GM12878 (cell line): ENCODE measurements around the gene SYCE3. TPM values are rescaled to one million over a fixed set of nuclear protein-coding genes. Genes with fewer than 3 reads are reported as not detected.

ENCODE experiments used
- ATAC-seq: fragments of 200-7000 bp; cut with Tn5 transposase; 3 replicates; pipeline ENCODE4 v1.9.1; 2020; ENCODE audit warnings: mild to moderate bottlenecking, moderate library complexity
- BruUV-seq: library from RNA; stranded (reverse); fragments of 400-500 nt; replicated peaks from 2 replicates; lab custom pipeline; 2021; lab: Mats Ljungman, UMichigan
- CTCF ChIA-PET: fragments of 300-600 bp; sonication (Branson Sonifier 250); formaldehyde crosslinking; extraction: SDS; loops from one replicate; lab custom pipeline; 2021; ENCODE audit warnings: inconsistent platforms; lab: Yijun Ruan, JAX
- POLR2A ChIA-PET: fragments of 350-600 bp; formaldehyde crosslinking; extraction: SDS; loops from one replicate; lab custom pipeline; 2021; ENCODE audit warnings: inconsistent platforms; lab: Charles Lee
- RAD21 ChIA-PET: fragments of 300-600 bp; sonication (Branson Sonifier 250); formaldehyde crosslinking; loops from one replicate; lab custom pipeline; 2023; ENCODE audit warnings: antibody characterized with exemption; ENCODE audit not compliant: unreplicated experiment; lab: Charles Lee
- SMC1A ChIA-PET: fragments of 300-600 bp; sonication (Branson Sonifier 250); formaldehyde crosslinking; loops from one replicate; lab custom pipeline; 2023; ENCODE audit not compliant: unreplicated experiment, uncharacterized antibody; lab: Charles Lee
- DNase-seq: peaks from one replicate; pipeline ENCODE4 v3.0.0-alpha.2; 2011; ENCODE audit warnings: low read depth, low spot score
- FAIRE-seq: peaks from 3 replicates; lab custom pipeline; 2011; peaks lifted over from hg19 to GRCh38; lab: Jason Lieb, UNC
- H2AFZ ChIP-seq: 2 replicates; pipeline ENCODE4 v1.6.0; 2011; ENCODE audit warnings: low read depth, low read length, control low read depth; ENCODE audit not compliant: control insufficient read depth
- H3K27ac ChIP-seq: 2 replicates; pipeline ENCODE4 v1.5.1; 2011; ENCODE audit warnings: control low read depth; ENCODE audit not compliant: control insufficient read depth, insufficient read depth
- H3K27me3 ChIP-seq, 2 experiments: replicated peaks in 1 of 2; 2 replicates each; pipeline versions ENCODE4 v1.6.0 to v1.6.1; 2011; ENCODE audit warnings: low read length in 1 of 2; ENCODE audit not compliant: control insufficient read depth in 2 of 2, insufficient read depth in 2 of 2
- H3K36me3 ChIP-seq, 2 experiments: 2 replicates each; pipeline ENCODE4 v1.5.1; 2011; ENCODE audit warnings: low read length in 1 of 2; ENCODE audit not compliant: control insufficient read depth in 2 of 2, insufficient read depth in 2 of 2
- H3K4me1 ChIP-seq: 2 replicates; pipeline ENCODE4 v1.6.1; 2011; ENCODE audit warnings: mild to moderate bottlenecking, low read length, moderate library complexity, mixed read lengths; ENCODE audit not compliant: control insufficient read depth, insufficient read depth
- H3K4me2 ChIP-seq: 2 replicates; pipeline ENCODE4 v1.6.0; 2011; ENCODE audit warnings: control low read depth; ENCODE audit not compliant: control insufficient read depth, insufficient read depth
- H3K4me3 ChIP-seq: fragments of 200-600 bp; sonication (generic); 2 replicates; pipeline ENCODE4 v1.5.1; 2016
- H3K79me2 ChIP-seq: 2 replicates; pipeline ENCODE4 v1.6.0; 2011; ENCODE audit warnings: low read length; ENCODE audit not compliant: control insufficient read depth, insufficient read depth
- H3K9ac ChIP-seq: 2 replicates; pipeline ENCODE4 v1.8.0; 2011; ENCODE audit warnings: low read length, control low read depth, mixed read lengths; ENCODE audit not compliant: control insufficient read depth, insufficient read depth
- H3K9me3 ChIP-seq: replicated peaks from 3 replicates; pipeline ENCODE4 v1.5.1; 2011; ENCODE audit warnings: mild to moderate bottlenecking, low read length; ENCODE audit not compliant: control insufficient read depth, insufficient read depth
- H4K20me1 ChIP-seq: 2 replicates; pipeline ENCODE4 v1.6.0; 2011; ENCODE audit not compliant: control insufficient read depth, insufficient read depth
- DPF2 ChIP-seq: fragments of 450-650 bp; IDR thresholded peaks from 2 replicates; pipeline ENCODE4 v1.6.1; 2017; ENCODE audit warnings: mild to moderate bottlenecking
- FOS ChIP-seq: IDR thresholded peaks from 3 replicates; pipeline ENCODE4 v1.6.1; 2011; ENCODE audit warnings: borderline replicate concordance; ENCODE audit not compliant: insufficient read length; ENCODE audit errors: extremely low read depth
- JUNB ChIP-seq: IDR thresholded peaks from 2 replicates; pipeline ENCODE4 v1.6.1; 2016; ENCODE audit warnings: antibody characterized with exemption, mild to moderate bottlenecking
- JUND ChIP-seq: IDR thresholded peaks from 2 replicates; pipeline ENCODE4 v1.6.1; 2012; ENCODE audit warnings: low read depth, mild to moderate bottlenecking, low read length, improper control_type of control experiment, moderate library complexity
- KDM1A ChIP-seq: fragments of 200-600 bp; sonication (generic); IDR thresholded peaks from 2 replicates; pipeline ENCODE4 v1.6.1; 2016; ENCODE audit warnings: borderline replicate concordance
- MAX ChIP-seq: IDR thresholded peaks from 2 replicates; pipeline ENCODE4 v1.6.1; 2012; ENCODE audit warnings: low read depth, low read length, improper control_type of control experiment
- MLLT1 ChIP-seq: fragments of 450-650 bp; IDR thresholded peaks from 2 replicates; pipeline ENCODE4 v1.6.1; 2016; ENCODE audit warnings: mild to moderate bottlenecking
- MXI1 ChIP-seq: fragments of 150-350 bp; IDR thresholded peaks from 2 replicates; pipeline ENCODE4 v1.6.1; 2011; ENCODE audit warnings: low read depth, mild to moderate bottlenecking, inconsistent platforms, low read length, improper control_type of control experiment
- NR2C2 ChIP-seq: IDR thresholded peaks from 2 replicates; pipeline ENCODE4 v1.6.1; 2011; ENCODE audit warnings: borderline replicate concordance, low read depth; ENCODE audit not compliant: control insufficient read depth, insufficient read length
- PKNOX1 ChIP-seq: fragments of 450-650 bp; IDR thresholded peaks from 2 replicates; pipeline ENCODE4 v1.6.1; 2016; ENCODE audit warnings: mild to moderate bottlenecking
- PML ChIP-seq: IDR thresholded peaks from 2 replicates; pipeline ENCODE4 v1.6.1; 2012; ENCODE audit warnings: low read length, inconsistent platforms
- POLR2A ChIP-seq: IDR thresholded peaks from 2 replicates; pipeline ENCODE4 v1.6.1; 2011; ENCODE audit warnings: low read depth, mild to moderate bottlenecking, low read length
- YY1 ChIP-seq: IDR thresholded peaks from 2 replicates; pipeline ENCODE4 v1.6.1; 2011; ENCODE audit warnings: low read depth, mild to moderate bottlenecking, low read length
- ZZZ3 ChIP-seq: IDR thresholded peaks from 2 replicates; pipeline ENCODE4 v1.6.1; 2011; ENCODE audit warnings: low read depth; ENCODE audit not compliant: control insufficient read depth, insufficient read length
- WGBS: methylation state at CpG from one replicate; pipeline ENCODE4 v1.1.6; 2016; ENCODE audit warnings: low lambda C conversion rate; ENCODE audit not compliant: insufficient replicate concordance, insufficient coverage; ENCODE audit errors: missing lambda C conversion rate; 5-methylcytosine and 5-hydroxymethylcytosine counted together
- in situ Hi-C: fragments of 300-500 bp; cut with MboI; formaldehyde crosslinking; loops from 9 replicates; pipeline ENCODE4 v1.14.3; 2018; ENCODE audit warnings: mixed read lengths
- intact Hi-C: fragments of 100-400 bp; cut with micrococcal nuclease; formaldehyde crosslinking; loops from one replicate; pipeline ENCODE4 v1.14.2; 2022; ENCODE audit not compliant: unreplicated experiment
- polyA plus RNA-seq, 11 experiments: library from polyadenylated mRNA; depleted of rRNA in 4 of 11; unstranded in 6 of 11; stranded (reverse) in 5 of 11; fragments of >200 nt; fragmentation: Nextera tagmentation in 4 of 11; fragmentation: Illumina TruSeq in 1 of 11; extraction: Ambion mirVana in 4 of 11; extraction: Trizol in 1 of 11; gene quantifications; 1 replicate in 1 of 11; 2 replicates in 10 of 11; pipeline versions ENCODE4 v1.2.1 to v1.2.3, GENCODE V29; 2011 to 2016; ENCODE audit warnings: inconsistent platforms in 2 of 11, missing spikeins in 2 of 11, low read depth in 1 of 11
- total RNA-seq, 4 experiments: library from RNA; depleted of rRNA in 3 of 4; stranded (reverse); fragments of >200 nt in 3 of 4; fragmentation: Illumina TruSeq in 1 of 4; extraction: Trizol in 1 of 4; gene quantifications; 2 replicates each; pipeline versions ENCODE4 v1.2.1 to v1.2.3, GENCODE V29; 2013 to 2021
- TF ChIP-seq, protein P1 (sequence below): IDR thresholded peaks from 2 replicates; pipeline ENCODE4 v1.6.1; 2012; ENCODE audit warnings: low read depth, low read length, improper control_type of control experiment

Gene SYCE3
- total and polyA plus RNA-seq, 10 of the 15 experiments (the other 5 are each of a cell fraction or from before 2014, with no cell fraction given): 0.38 to 0.91 (median 0.76) TPM; not detected in 4

GRCh38 chr22:50507421-50507990 is 55.2 kb downstream of the SYCE3 start, which contains the start of gene LMF2 (continued):
- peak; percentile 68 for TF ChIP-seq POLR2A
- peak; percentile 88 for TF ChIP-seq YY1
- TF ChIP-seq DPF2: peak; percentile 45; the same call in 1 of the 2 replicates

- ChIA-PET SMC1A (interaction anchor here (2.8 kb wide), 1 partner anchor 18 kb away, joined by 16 read pairs; the partner anchor contains the start of gene SCO2), RAD21 (interaction anchor here (0.6 to 2.2 kb wide), 4 partner anchors 22 to 114 kb away, joined by 3 to 22 read pairs (median 10); partner anchors contain the start of gene TYMP), POLR2A (interaction anchor here (1.4 to 7.2 kb wide), 2 partner anchors 18 to 29 kb away, joined by 6 to 84 read pairs; partner anchors contain the start of gene SCO2), CTCF (interaction anchor here (3.3 kb wide), 1 partner anchor 114 kb away, joined by 25 read pairs; no protein-coding TSS in a partner anchor)
- peak overlapping the region; percentile 97 for H3K9ac ChIP-seq
- H3K36me3 ChIP-seq: peaks cover 4 to 8% of the 10 kb centered on the region in 2 experiments; a peak in 3 of 4 replicates
- intact Hi-C loops: loop anchor here (1.0 kb wide), 1 partner anchor 32 kb away; the partner anchor contains the start of gene SBF1
- H3K27me3 ChIP-seq: no peaks in the 10 kb centered on the region
- no peaks in the 10 kb centered on the region for H4K20me1 ChIP-seq
- peak overlapping the region; percentile 82 for H3K27ac ChIP-seq
- in situ Hi-C loops: no loop called here
- H3K4me3 ChIP-seq: peak overlapping the region; percentile 100
- H3K79me2 ChIP-seq: peaks cover 37% of the 10 kb centered on the region
- no peaks in the 10 kb centered on the region for H3K9me3 ChIP-seq
- FAIRE-seq (no peak), ATAC-seq (peak; percentile 7), DNase-seq (no peak)
- peak overlapping the region; percentile 81 for H2AFZ ChIP-seq
- TSS peak; percentile 83 for BruUV-seq
- peaks cover 9% of the 10 kb centered on the region for H3K4me1 ChIP-seq
- peak overlapping the region; percentile 92 for H3K4me2 ChIP-seq
- 38% methylated on average over 21 of the region's 21 CpGs for WGBS
- TF ChIP-seq KDM1A (no peak), MXI1 (no peak), JUND (no peak), MLLT1 (no peak), ZZZ3 (no peak), PKNOX1 (no peak), FOS (no peak), JUNB (no peak), PML (no peak), MAX (no peak), NR2C2 (no peak)
- TF ChIP-seq, protein P1, sequence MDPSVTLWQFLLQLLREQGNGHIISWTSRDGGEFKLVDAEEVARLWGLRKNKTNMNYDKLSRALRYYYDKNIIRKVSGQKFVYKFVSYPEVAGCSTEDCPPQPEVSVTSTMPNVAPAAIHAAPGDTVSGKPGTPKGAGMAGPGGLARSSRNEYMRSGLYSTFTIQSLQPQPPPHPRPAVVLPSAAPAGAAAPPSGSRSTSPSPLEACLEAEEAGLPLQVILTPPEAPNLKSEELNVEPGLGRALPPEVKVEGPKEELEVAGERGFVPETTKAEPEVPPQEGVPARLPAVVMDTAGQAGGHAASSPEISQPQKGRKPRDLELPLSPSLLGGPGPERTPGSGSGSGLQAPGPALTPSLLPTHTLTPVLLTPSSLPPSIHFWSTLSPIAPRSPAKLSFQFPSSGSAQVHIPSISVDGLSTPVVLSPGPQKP: no peak
Observed at GRCh38 chr22:50506611-50507420, 55.9 kb downstream of the SYCE3 start.
